HepG2 (cell line): Measurements from ENCODE around the gene AMIGO3. TPM values are rescaled to one million over a fixed set of nuclear protein-coding genes. Genes with fewer than 3 reads are reported as not detected.

Experiments
- ATAC-seq: fragments of 200-7000 bp; cut with Tn5 transposase; 3 replicates; pipeline ENCODE4 v1.9.1; 2020; ENCODE audit warnings: mild to moderate bottlenecking, moderate library complexity
- BruUV-seq: library from RNA; stranded (reverse); fragments of 400-500 nt; replicated peaks from 2 replicates; lab custom pipeline; 2021; lab: Mats Ljungman, UMichigan
- CTCF ChIA-PET: fragments of 300-600 bp; formaldehyde crosslinking; extraction: SDS; loops from one replicate; lab custom pipeline; 2021; ENCODE audit warnings: low total read pairs, inconsistent platforms, low intra/inter-chr PET ratio; lab: Yijun Ruan, JAX
- POLR2A ChIA-PET: fragments of 350-600 bp; sonication (Branson Sonifier 250); formaldehyde crosslinking; loops from one replicate; lab custom pipeline; 2020; ENCODE audit warnings: antibody characterized with exemption, inconsistent platforms; lab: Yijun Ruan, JAX
- DNase-seq: peaks from one replicate; pipeline ENCODE4 v3.0.0-alpha.2; 2015; ENCODE audit warnings: low spot score
- FAIRE-seq: peaks from 3 replicates; lab custom pipeline; 2011; peaks lifted over from hg19 to GRCh38; lab: Jason Lieb, UNC
- H2AFZ ChIP-seq: one replicate; pipeline ENCODE4 v1.6.1; 2011; ENCODE audit warnings: low read length, inconsistent platforms
- H3K27ac ChIP-seq: fragments of 300-600 bp; 3 replicates; pipeline ENCODE4 v1.8.0; 2011; ENCODE audit warnings: mixed run types, mild to moderate bottlenecking, mixed read lengths, low read length, inconsistent platforms; ENCODE audit not compliant: insufficient read depth; ENCODE audit errors: extremely low read length
- H3K27me3 ChIP-seq, 2 experiments: fragments of 200-600 bp in 1 of 2; 2 replicates in 1 of 2; 3 replicates in 1 of 2; pipeline versions ENCODE4 v1.6.0 to v1.8.0; 2011; ENCODE audit warnings: low read length in 2 of 2, mild to moderate bottlenecking in 2 of 2, moderate library complexity in 2 of 2, inconsistent platforms in 1 of 2; ENCODE audit not compliant: insufficient read depth in 2 of 2, control insufficient read depth in 1 of 2
- H3K36me3 ChIP-seq, 2 experiments: fragments of 200-600 bp in 1 of 2; replicated peaks in 1 of 2; 2 replicates in 1 of 2; 3 replicates in 1 of 2; pipeline versions ENCODE4 v1.5.1 to v1.8.0; 2011; ENCODE audit warnings: low read length in 2 of 2, inconsistent platforms in 1 of 2; ENCODE audit not compliant: insufficient read depth in 2 of 2, control insufficient read depth in 1 of 2
- H3K4me1 ChIP-seq: 2 replicates; pipeline ENCODE4 v1.5.1; 2012; ENCODE audit warnings: low read length, inconsistent platforms; ENCODE audit not compliant: insufficient read depth
- H3K4me2 ChIP-seq: 2 replicates; pipeline ENCODE4 v1.6.0; 2011; ENCODE audit warnings: low read depth, low read length, inconsistent platforms
- H3K4me3 ChIP-seq, 3 experiments: fragments of 200-600 bp in 1 of 3; sonication (generic), shearing (Covaris generic) in 1 of 3; replicated peaks in 1 of 3; 2 replicates each; pipeline ENCODE4 v1.5.1; 2011 to 2016; ENCODE audit warnings: low read length in 3 of 3, inconsistent platforms in 2 of 3, low read depth in 2 of 3, mild to moderate bottlenecking in 2 of 3, control low read depth in 1 of 3, mixed read lengths in 1 of 3; ENCODE audit not compliant: insufficient read depth in 1 of 3
- H3K79me2 ChIP-seq: one replicate; pipeline ENCODE4 v1.6.1; 2011; ENCODE audit warnings: low read length, inconsistent platforms; ENCODE audit not compliant: insufficient read depth
- H3K9ac ChIP-seq: 2 replicates; pipeline ENCODE4 v1.6.0; 2011; ENCODE audit warnings: mild to moderate bottlenecking, low read depth, low read length, inconsistent platforms; ENCODE audit not compliant: insufficient read depth
- H3K9me3 ChIP-seq: 2 replicates; pipeline ENCODE4 v1.5.1; 2012; ENCODE audit warnings: mild to moderate bottlenecking, low read length
- H4K20me1 ChIP-seq: 2 replicates; pipeline ENCODE4 v1.6.0; 2011; ENCODE audit warnings: inconsistent platforms, mild to moderate bottlenecking, low read length, moderate library complexity; ENCODE audit not compliant: insufficient read depth
- AGO2 ChIP-seq: fragments of 200-400 bp; formaldehyde crosslinking; optimal IDR thresholded peaks from 2 replicates; pipeline ENCODE3; 2017; ENCODE audit warnings: mild to moderate bottlenecking, low read depth, low read length, moderate library complexity
- GFI1 ChIP-seq: sonication (generic); formaldehyde crosslinking; IDR thresholded peaks from 2 replicates; pipeline ENCODE4 v1.5.0; 2020; ENCODE audit warnings: missing genetic modification reagents, mild to moderate bottlenecking, borderline replicate concordance
- NAIF1 ChIP-seq: sonication (generic); formaldehyde crosslinking; IDR thresholded peaks from 2 replicates; pipeline ENCODE4 v1.5.0; 2020; ENCODE audit warnings: mild to moderate bottlenecking, missing genetic modification reagents, borderline replicate concordance
- XRCC5 ChIP-seq: fragments of 200-400 bp; formaldehyde crosslinking; optimal IDR thresholded peaks from 2 replicates; pipeline ENCODE3; 2017; ENCODE audit warnings: mild to moderate bottlenecking, low read length
- ZC3H13 ChIP-seq: sonication (generic); formaldehyde crosslinking; IDR thresholded peaks from 2 replicates; pipeline ENCODE4 v1.8.1; 2023; ENCODE audit warnings: mild to moderate bottlenecking, missing genetic modification reagents, moderate library complexity
- ZEB1 ChIP-seq: IDR thresholded peaks from 2 replicates; pipeline ENCODE4 v1.6.1; 2012; ENCODE audit warnings: mild to moderate bottlenecking, low read depth, inconsistent platforms; ENCODE audit not compliant: insufficient replicate concordance
- WGBS: methylation state at CpG from one replicate; pipeline ENCODE4 v1.1.6; 2017; ENCODE audit warnings: low lambda C conversion rate; 5-methylcytosine and 5-hydroxymethylcytosine counted together
- in situ Hi-C: cut with HindIII; loops from 2 replicates; pipeline ENCODE4 v1.10.0; 2017; ENCODE audit warnings: low pct_unique_long_range_greater_than_20kb; ENCODE audit not compliant: extremely low pct_ligation_motif_present
- intact Hi-C: fragments of 100-400 bp; cut with micrococcal nuclease; formaldehyde crosslinking; loops from one replicate; pipeline ENCODE4 v1.10.0; 2022; ENCODE audit not compliant: unreplicated experiment
- polyA plus RNA-seq, 8 experiments: library from polyadenylated mRNA; depleted of rRNA in 3 of 8; stranded (reverse) in 7 of 8; unstranded in 1 of 8; fragments of >200 nt; fragmentation: Illumina TruSeq in 4 of 8; extraction: Trizol in 4 of 8; gene quantifications; 2 replicates each; pipeline versions ENCODE4 v1.2.1 to v1.2.3, GENCODE V29; 2011 to 2016; ENCODE audit warnings: low read depth in 4 of 8, missing spikeins in 1 of 8, mixed read lengths in 1 of 8; ENCODE audit not compliant: insufficient read depth in 1 of 8
- total RNA-seq, 5 experiments: library from RNA; depleted of rRNA; stranded (reverse); fragments of >200 nt; fragmentation: Illumina TruSeq; extraction: Trizol; gene quantifications; 2 replicates each; pipeline ENCODE4 v1.2.3, GENCODE V29; 2016; ENCODE audit warnings: low read depth in 1 of 5
- TF ChIP-seq, protein P1 (sequence below): sonication (generic); formaldehyde crosslinking; IDR thresholded peaks from 2 replicates; pipeline ENCODE4 v1.5.0; 2020; ENCODE audit warnings: mild to moderate bottlenecking, missing genetic modification reagents, borderline replicate concordance
- TF ChIP-seq, protein P2 (sequence below): sonication (generic); formaldehyde crosslinking; IDR thresholded peaks from 2 replicates; pipeline ENCODE4 v1.5.1; 2020; ENCODE audit warnings: mild to moderate bottlenecking, missing genetic modification reagents, moderate library complexity

Gene AMIGO3
- total and polyA plus RNA-seq, 2 of the 13 experiments (the other 11 are each of a cell fraction or from before 2014, with no cell fraction given): 0.35 TPM; not detected in 1

DNA sequence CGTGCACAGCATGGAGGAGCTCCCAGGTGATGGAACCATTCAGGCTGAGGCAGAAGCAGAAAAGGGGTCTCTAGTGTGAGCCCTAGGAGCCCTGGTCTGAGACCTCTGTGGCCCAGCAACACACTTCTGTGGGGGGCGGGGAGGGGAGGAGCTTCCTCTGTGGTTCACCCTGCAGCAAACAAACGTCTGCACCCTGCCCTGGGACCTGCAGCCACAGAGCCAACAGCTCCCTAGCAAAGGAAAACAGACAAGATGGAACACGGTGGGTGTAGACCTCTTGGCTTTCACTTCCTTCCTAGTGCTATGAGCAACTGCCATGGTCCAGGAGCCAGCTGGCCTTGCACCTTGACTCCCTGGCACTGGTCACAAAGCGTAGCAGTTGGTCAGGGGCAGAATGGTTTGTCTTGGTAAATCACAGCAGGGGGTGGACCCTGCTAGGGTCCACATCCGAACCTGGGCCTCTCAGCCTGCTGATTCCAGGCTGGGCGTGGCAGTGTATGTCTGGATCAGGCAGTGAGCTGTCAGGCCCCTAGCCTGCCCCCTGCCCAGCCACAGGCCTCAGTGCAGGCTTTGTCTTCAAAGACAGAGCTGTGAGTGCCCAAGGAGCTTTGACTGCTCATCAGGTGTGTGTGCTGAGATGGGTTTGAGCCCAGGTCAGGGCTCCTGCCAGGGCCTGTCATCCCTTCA is 6.7 kb downstream of the AMIGO3 start:
- ChIA-PET CTCF (no interaction called here), POLR2A (no interaction called here)
- peak; percentile 42 for ATAC-seq
- intact Hi-C loops (no loop called here), in situ Hi-C loops (no loop called here)
- H3K4me3 ChIP-seq: no peak overlapping the region
- no peaks in the 10 kb centered on the region for H3K27me3 ChIP-seq
- FAIRE-seq: no peak
- no peak overlapping the region for H3K9ac ChIP-seq
- no TSS peak for BruUV-seq
- WGBS: 56% methylated on average over 3 of the region's 7 CpGs
- peak overlapping the region; percentile 40 for H3K27ac ChIP-seq
- 0 out of 2 replicates have a peak overlapping the region, but pooled peaks have one; percentile 6 for H3K4me2 ChIP-seq
- H4K20me1 ChIP-seq: no peaks in the 10 kb centered on the region
- peaks cover 0 to 10% of the 10 kb centered on the region in 2 experiments; a peak in 4 of 5 replicates for H3K36me3 ChIP-seq
- H3K9me3 ChIP-seq: no peaks in the 10 kb centered on the region
- TF ChIP-seq ZEB1 (no peak), AGO2 (peak; percentile 5), XRCC5 (no peak), ZC3H13 (CRISPR knock-in tag) (0 out of 2 replicates have a peak, but pooled peaks have one; percentile 40), GFI1 (CRISPR knock-in tag) (peak; percentile 71; the same call in 1 of the 2 replicates), NAIF1 (CRISPR knock-in tag) (no peak)
- TF ChIP-seq, protein P1, sequence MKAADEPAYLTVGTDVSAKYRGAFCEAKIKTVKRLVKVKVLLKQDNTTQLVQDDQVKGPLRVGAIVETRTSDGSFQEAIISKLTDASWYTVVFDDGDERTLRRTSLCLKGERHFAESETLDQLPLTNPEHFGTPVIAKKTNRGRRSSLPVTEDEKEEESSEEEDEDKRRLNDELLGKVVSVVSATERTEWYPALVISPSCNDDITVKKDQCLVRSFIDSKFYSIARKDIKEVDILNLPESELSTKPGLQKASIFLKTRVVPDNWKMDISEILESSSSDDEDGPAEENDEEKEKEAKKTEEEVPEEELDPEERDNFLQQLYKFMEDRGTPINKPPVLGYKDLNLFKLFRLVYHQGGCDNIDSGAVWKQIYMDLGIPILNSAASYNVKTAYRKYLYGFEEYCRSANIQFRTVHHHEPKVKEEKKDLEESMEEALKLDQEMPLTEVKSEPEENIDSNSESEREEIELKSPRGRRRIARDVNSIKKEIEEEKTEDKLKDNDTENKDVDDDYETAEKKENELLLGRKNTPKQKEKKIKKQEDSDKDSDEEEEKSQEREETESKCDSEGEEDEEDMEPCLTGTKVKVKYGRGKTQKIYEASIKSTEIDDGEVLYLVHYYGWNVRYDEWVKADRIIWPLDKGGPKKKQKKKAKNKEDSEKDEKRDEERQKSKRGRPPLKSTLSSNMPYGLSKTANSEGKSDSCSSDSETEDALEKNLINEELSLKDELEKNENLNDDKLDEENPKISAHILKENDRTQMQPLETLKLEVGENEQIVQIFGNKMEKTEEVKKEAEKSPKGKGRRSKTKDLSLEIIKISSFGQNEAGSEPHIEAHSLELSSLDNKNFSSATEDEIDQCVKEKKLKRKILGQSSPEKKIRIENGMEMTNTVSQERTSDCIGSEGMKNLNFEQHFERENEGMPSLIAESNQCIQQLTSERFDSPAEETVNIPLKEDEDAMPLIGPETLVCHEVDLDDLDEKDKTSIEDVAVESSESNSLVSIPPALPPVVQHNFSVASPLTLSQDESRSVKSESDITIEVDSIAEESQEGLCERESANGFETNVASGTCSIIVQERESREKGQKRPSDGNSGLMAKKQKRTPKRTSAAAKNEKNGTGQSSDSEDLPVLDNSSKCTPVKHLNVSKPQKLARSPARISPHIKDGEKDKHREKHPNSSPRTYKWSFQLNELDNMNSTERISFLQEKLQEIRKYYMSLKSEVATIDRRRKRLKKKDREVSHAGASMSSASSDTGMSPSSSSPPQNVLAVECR: 0 out of 2 replicates have a peak, but pooled peaks have one; percentile 4
- TF ChIP-seq, protein P2, sequence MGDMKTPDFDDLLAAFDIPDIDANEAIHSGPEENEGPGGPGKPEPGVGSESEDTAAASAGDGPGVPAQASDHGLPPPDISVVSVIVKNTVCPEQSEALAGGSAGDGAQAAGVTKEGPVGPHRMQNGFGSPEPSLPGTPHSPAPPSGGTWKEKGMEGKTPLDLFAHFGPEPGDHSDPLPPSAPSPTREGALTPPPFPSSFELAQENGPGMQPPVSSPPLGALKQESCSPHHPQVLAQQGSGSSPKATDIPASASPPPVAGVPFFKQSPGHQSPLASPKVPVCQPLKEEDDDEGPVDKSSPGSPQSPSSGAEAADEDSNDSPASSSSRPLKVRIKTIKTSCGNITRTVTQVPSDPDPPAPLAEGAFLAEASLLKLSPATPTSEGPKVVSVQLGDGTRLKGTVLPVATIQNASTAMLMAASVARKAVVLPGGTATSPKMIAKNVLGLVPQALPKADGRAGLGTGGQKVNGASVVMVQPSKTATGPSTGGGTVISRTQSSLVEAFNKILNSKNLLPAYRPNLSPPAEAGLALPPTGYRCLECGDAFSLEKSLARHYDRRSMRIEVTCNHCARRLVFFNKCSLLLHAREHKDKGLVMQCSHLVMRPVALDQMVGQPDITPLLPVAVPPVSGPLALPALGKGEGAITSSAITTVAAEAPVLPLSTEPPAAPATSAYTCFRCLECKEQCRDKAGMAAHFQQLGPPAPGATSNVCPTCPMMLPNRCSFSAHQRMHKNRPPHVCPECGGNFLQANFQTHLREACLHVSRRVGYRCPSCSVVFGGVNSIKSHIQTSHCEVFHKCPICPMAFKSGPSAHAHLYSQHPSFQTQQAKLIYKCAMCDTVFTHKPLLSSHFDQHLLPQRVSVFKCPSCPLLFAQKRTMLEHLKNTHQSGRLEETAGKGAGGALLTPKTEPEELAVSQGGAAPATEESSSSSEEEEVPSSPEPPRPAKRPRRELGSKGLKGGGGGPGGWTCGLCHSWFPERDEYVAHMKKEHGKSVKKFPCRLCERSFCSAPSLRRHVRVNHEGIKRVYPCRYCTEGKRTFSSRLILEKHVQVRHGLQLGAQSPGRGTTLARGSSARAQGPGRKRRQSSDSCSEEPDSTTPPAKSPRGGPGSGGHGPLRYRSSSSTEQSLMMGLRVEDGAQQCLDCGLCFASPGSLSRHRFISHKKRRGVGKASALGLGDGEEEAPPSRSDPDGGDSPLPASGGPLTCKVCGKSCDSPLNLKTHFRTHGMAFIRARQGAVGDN (CRISPR knock-in tag): peak; percentile 38
- peaks cover 23% of the 10 kb centered on the region for H3K4me1 ChIP-seq
- H2AFZ ChIP-seq: no peak overlapping the region
- no peaks in the 10 kb centered on the region for H3K79me2 ChIP-seq
- DNase-seq: no peak
